ENCODE measurements around the gene SH3RF2. TPM values are rescaled to one million over a fixed set of nuclear protein-coding genes. Genes with fewer than 3 reads are reported as not detected.

SH3RF2 gene
- total RNA-seq, 1 donor from 2014 or later, result 50.6 TPM

GRCh38 chr5:145931718-145932117 lies 4.7 kb upstream of the SH3RF2 start:
- H3K27me3 ChIP-seq, result no peaks in the 10 kb centered on the region
- DNase-seq (ENCODE audit: low spot score in 2 of 2), result no peak
- no peak overlapping the region for H3K27ac ChIP-seq
- TF ChIP-seq CTCF (IDR thresholded peaks at IDR 0.05), result no peak
- no peak overlapping the region for H3K4me3 ChIP-seq
- intact Hi-C loops (cut with DNase I), result no loop called here
- no peaks in the 10 kb centered on the region for H3K4me1 ChIP-seq
- no peaks in the 10 kb centered on the region for H3K36me3 ChIP-seq
- no peaks in the 10 kb centered on the region for H3K9me3 ChIP-seq

DNA sequence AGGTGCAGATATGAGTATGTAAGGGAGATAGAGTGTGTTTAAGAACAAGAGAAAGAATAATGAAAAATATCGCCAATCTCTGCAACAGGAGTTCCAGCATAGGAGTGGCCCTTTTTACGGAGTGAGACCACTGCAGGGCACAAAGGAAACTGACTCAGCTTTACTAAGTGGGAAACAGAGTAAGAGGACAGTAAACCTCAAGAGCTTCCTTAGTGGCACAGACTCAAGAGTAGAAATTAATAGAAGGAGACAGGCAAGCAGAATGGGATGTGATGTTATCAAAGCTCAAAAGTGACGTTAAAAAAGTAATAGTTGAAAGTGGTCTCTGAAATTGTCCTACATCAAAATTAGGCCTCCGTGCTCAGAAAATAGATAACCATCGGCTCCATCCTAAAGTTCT lies 2.1 kb upstream of the SH3RF2 start:
- H3K36me3 ChIP-seq, result no peaks in the 10 kb centered on the region
- H3K4me3 ChIP-seq, result no peak overlapping the region
- no peaks in the 10 kb centered on the region for H3K9me3 ChIP-seq
- H3K27ac ChIP-seq, result no peak overlapping the region
- H3K4me1 ChIP-seq, result no peaks in the 10 kb centered on the region
- no peak for DNase-seq (ENCODE audit: low spot score in 2 of 2)
- no peaks in the 10 kb centered on the region for H3K27me3 ChIP-seq
- TF ChIP-seq CTCF (IDR thresholded peaks at IDR 0.05), result no peak
- intact Hi-C loops (cut with DNase I), result no loop called here

GRCh38 chr5:145937432-145938250 lies 1.3 kb downstream of the SH3RF2 start:
- Histone ChIP-seq H3K27me3 (no peaks in the 10 kb centered on the region), H3K9me3 (no peaks in the 10 kb centered on the region), H3K4me3 (peak overlapping the region in 1 of 2 donors; percentile 72), H3K4me1 (no peaks in the 10 kb centered on the region), H3K36me3 (no peaks in the 10 kb centered on the region), H3K27ac (peak overlapping the region; percentile 58 to 64)
- no peak for DNase-seq (ENCODE audit: low spot score in 2 of 2)
- no peak for TF ChIP-seq CTCF (IDR thresholded peaks at IDR 0.05)
- intact Hi-C loops (cut with DNase I), result loop anchor here (2.0 to 5.0 kb wide), 2 partner anchors 37 to 105 kb away; no protein-coding TSS in a partner anchor

- Histone ChIP-seq H3K4me1 (no peaks in the 10 kb centered on the region), H3K36me3 (no peaks in the 10 kb centered on the region), H3K4me3 (peak overlapping the region in 1 of 2 donors; percentile 72), H3K9me3 (no peaks in the 10 kb centered on the region), H3K27me3 (no peaks in the 10 kb centered on the region), H3K27ac (no peak overlapping the region)
- no peak for TF ChIP-seq CTCF (IDR thresholded peaks at IDR 0.05)
- intact Hi-C loops (cut with DNase I), result loop anchor here (5.0 kb wide), 1 partner anchor 107 kb away; no protein-coding TSS in a partner anchor
- no peak for DNase-seq (ENCODE audit: low spot score in 2 of 2)
Measured at GRCh38 chr5:145938776-145939539, 2.6 kb downstream of the SH3RF2 start.

DNA sequence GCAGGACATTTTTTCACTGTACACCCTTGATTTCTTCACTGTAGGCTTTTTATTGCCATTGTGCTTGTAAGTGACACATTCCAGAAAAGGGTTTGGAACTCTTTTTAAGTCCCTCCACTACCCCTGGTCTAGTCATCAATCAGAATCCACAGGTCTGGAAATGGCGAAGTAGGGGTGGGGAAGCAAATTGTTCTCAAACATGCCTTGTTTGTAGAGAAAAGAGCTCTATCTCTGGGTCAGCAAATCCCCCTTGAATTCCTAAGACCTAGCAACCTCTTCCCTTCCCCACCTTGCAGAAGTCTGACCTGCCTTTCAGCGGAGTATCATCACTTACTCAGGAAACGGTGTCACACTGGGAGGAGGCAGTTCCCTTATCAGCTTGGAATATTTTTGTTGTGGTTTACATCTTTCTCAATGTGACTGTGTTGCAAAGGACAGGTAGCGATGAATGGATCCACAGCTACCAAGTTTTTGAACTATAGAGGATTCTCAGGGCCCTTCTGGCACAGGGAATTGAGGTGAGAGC lies 3.2 kb downstream of the SH3RF2 start:
- Histone ChIP-seq H3K27ac (no peak overlapping the region), H3K36me3 (no peaks in the 10 kb centered on the region), H3K4me1 (peaks cover 0 to 3% of the 10 kb centered on the region in 2 donors), H3K9me3 (no peaks in the 10 kb centered on the region), H3K4me3 (no peak overlapping the region), H3K27me3 (no peaks in the 10 kb centered on the region)
- TF ChIP-seq CTCF (IDR thresholded peaks at IDR 0.05), result no peak
- intact Hi-C loops (cut with DNase I), result loop anchor here (5.0 kb wide), 1 partner anchor 107 kb away; no protein-coding TSS in a partner anchor
- no peak for DNase-seq (ENCODE audit: low spot score in 2 of 2)
